ENCODE data around the gene TSPAN17. TPM values are rescaled to one million over a fixed set of nuclear protein-coding genes. Genes with fewer than 3 reads are reported as not detected.

The TSPAN17 gene
- polyA plus RNA-seq, 1 experiment: 40.9 TPM

GRCh38 chr5:176673651-176674583, 26.6 kb downstream of the TSPAN17 start:
- H3K4me3 ChIP-seq (ENCODE audit: low read depth, low read length): no peak overlapping the region
- ChIA-PET POLR2A (interaction anchor here (0.6 kb wide), 2 partner anchors 11 to 102 kb away, joined by 3 to 6 read pairs; no protein-coding TSS in a partner anchor), CTCF (interaction anchor here (3.5 kb wide), 1 partner anchor 13 kb away, joined by 33 read pairs; no protein-coding TSS in a partner anchor)
- TF ChIP-seq CTCF (IDR thresholded peaks at IDR 0.05; ENCODE audit: low read depth, low read length): no peak
- peaks cover 44% of the 10 kb centered on the region for H3K27me3 ChIP-seq (ENCODE audit: control insufficient read depth, insufficient read depth, low read length)
- no peak overlapping the region for H3K27ac ChIP-seq (ENCODE audit: low read depth, low read length)
- no peaks in the 10 kb centered on the region; the same call in 1 of the 2 replicates for H3K9me3 ChIP-seq (ENCODE audit: control insufficient read depth, insufficient read depth, low read length)
- DNase-seq (ENCODE audit: low read depth, low spot score): no peak

DNA sequence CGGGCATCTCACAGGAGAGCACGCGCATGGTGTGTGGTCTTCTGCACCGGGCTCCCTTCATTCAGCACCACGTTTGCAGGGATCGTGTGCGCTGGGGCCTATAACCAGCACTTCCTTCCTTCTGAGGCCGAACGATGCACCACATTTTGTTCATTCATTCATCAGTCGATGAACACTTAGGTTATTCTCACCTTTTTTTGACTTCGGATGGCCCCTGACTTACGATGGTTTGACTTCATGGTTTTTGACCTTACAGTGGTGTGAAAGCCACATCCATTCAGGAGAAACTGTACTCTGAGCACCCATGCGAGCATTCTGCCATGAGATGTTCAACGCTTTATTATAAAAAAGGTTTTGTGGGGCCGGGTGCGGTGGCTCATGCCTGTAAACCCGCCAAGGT, 27.5 kb downstream of the TSPAN17 start:
- no peak for DNase-seq (ENCODE audit: low read depth, low spot score)
- TF ChIP-seq CTCF (IDR thresholded peaks at IDR 0.05; ENCODE audit: low read depth, low read length): no peak
- ChIA-PET POLR2A (no interaction called here), CTCF (interaction anchor here (3.5 kb wide), 1 partner anchor 14 kb away, joined by 33 read pairs; no protein-coding TSS in a partner anchor)
- Histone ChIP-seq H3K27me3 (ENCODE audit: control insufficient read depth, insufficient read depth, low read length) (peaks cover 42% of the 10 kb centered on the region), H3K9me3 (ENCODE audit: control insufficient read depth, insufficient read depth, low read length) (no peaks in the 10 kb centered on the region; the same call in 1 of the 2 replicates), H3K27ac (ENCODE audit: low read depth, low read length) (no peak overlapping the region), H3K4me3 (ENCODE audit: low read depth, low read length) (no peak overlapping the region)

DNA sequence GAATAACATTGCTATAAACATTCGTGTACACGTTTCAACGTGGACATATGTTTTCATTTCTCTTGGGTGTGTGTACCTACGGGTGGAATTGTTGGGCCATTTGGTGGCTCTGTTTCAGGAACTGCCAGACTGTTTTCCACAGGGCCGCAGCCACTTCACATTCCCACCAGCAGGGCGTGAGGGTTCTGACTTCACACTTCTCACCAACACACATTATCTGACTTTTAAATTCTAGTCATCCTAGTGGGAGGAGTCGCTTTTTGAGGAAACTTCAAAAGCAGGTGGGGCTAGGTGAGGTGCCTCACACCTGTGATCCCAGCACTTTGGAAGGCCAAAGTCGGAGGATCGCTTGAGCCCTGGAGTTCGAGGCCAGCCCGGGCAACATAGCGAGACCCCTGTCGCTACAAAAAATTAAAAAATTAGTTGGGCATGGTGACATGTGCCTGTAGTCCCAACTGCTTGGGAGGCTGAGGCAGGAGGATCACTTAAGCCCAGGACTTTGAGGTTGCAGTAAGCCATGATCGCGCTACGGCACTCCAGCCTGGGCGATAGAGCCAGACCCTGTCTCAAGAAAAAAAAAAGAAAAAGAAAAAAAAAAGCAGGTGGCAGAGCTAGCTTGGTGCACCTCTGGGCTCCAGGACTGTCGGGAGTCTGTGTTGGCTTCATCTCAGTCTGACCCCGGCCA, 28.5 kb downstream of the TSPAN17 start:
- Histone ChIP-seq H3K27ac (ENCODE audit: low read depth, low read length) (no peak overlapping the region), H3K27me3 (ENCODE audit: control insufficient read depth, insufficient read depth, low read length) (peaks cover 42% of the 10 kb centered on the region), H3K4me3 (ENCODE audit: low read depth, low read length) (no peak overlapping the region), H3K9me3 (ENCODE audit: control insufficient read depth, insufficient read depth, low read length) (no peaks in the 10 kb centered on the region; the same call in 1 of the 2 replicates)
- no peak for DNase-seq (ENCODE audit: low read depth, low spot score)
- POLR2A ChIA-PET: interaction anchor here (0.6 kb wide), 1 partner anchor 333 kb away, joined by 3 read pairs; no protein-coding TSS in a partner anchor
- CTCF ChIA-PET: interaction anchor here (1.2 to 3.5 kb wide), 2 partner anchors 15 kb away, joined by 5 to 33 read pairs; no protein-coding TSS in a partner anchor
- TF ChIP-seq CTCF (IDR thresholded peaks at IDR 0.05; ENCODE audit: low read depth, low read length): peak; percentile 63

- H3K27me3 ChIP-seq (ENCODE audit: control insufficient read depth, insufficient read depth, low read length): peaks cover 45% of the 10 kb centered on the region
- no peak overlapping the region for H3K4me3 ChIP-seq (ENCODE audit: low read depth, low read length)
- CTCF ChIA-PET: interaction anchor here (1.2 kb wide), 1 partner anchor 16 kb away, joined by 5 read pairs; no protein-coding TSS in a partner anchor
- POLR2A ChIA-PET: interaction anchor here (0.6 kb wide), 1 partner anchor 333 kb away, joined by 3 read pairs; no protein-coding TSS in a partner anchor
- H3K9me3 ChIP-seq (ENCODE audit: control insufficient read depth, insufficient read depth, low read length): no peaks in the 10 kb centered on the region; the same call in 1 of the 2 replicates
- H3K27ac ChIP-seq (ENCODE audit: low read depth, low read length): no peak overlapping the region
- DNase-seq (ENCODE audit: low read depth, low spot score): no peak
- TF ChIP-seq CTCF (IDR thresholded peaks at IDR 0.05; ENCODE audit: low read depth, low read length): no peak
Observed at GRCh38 chr5:176676361-176676824, 29.1 kb downstream of the TSPAN17 start.

Data from AG04450 (cell line).